HuH-7 (cell line): Measurements from ENCODE around the gene GSTO2.

Experiments used
- DNase-seq: peaks from one replicate; pipeline ENCODE4 v3.0.0; 2011; ENCODE audit warnings: low spot score

The GSTO2 gene

GRCh38 chr10:104253606-104254410, 15.2 kb upstream of the GSTO2 start:
- DNase-seq = no peak

DNA sequence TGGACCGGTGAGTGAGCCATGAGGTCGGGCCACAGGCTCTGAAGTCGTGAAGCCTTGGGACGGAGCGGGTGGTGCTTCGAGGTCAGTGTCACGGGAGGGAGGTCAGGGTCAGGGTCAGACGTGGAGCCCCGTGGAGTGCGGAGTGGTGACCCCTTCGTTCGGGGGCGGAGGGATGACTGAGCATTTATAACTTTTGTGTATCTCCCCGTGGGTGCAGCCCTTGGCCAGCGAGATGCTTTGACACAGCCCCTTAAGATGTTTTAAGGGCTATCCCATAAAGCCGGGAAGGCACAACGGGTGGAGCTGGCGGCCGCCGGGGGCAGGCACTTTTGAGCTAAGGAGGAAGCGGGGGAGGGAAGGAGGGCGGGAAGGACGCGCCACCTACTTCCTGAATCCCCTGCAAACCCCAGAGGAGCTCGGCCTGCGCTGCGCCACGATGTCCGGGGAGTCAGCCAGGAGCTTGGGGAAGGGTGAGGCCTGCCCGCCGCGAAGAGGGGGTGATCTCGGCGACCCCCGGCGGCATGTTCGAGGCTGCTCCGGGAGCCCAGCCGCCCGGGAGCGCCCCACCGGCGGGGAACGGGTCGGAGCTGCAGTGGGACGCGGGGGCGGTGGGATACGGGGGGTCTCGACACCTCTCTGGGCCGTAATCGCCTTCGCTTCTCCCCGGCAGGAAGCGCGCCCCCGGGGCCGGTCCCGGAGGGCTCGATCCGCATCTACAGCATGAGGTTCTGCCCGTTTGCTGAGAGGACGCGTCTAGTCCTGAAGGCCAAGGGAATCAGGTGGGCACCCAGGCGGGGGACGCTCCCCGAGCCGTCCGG, 14.3 kb upstream of the GSTO2 start, which contains the start of gene GSTO1:
Gene GSTO1 (plus strand): TSS at position 400 of the 818 bp plus-strand sequence. CDS start 37 bp downstream, at position 437.
- peak; percentile 69 for DNase-seq

- no peak for DNase-seq
These were observed 13.5 kb upstream of the GSTO2 start for GRCh38 chr10:104255311-104255981.

DNA sequence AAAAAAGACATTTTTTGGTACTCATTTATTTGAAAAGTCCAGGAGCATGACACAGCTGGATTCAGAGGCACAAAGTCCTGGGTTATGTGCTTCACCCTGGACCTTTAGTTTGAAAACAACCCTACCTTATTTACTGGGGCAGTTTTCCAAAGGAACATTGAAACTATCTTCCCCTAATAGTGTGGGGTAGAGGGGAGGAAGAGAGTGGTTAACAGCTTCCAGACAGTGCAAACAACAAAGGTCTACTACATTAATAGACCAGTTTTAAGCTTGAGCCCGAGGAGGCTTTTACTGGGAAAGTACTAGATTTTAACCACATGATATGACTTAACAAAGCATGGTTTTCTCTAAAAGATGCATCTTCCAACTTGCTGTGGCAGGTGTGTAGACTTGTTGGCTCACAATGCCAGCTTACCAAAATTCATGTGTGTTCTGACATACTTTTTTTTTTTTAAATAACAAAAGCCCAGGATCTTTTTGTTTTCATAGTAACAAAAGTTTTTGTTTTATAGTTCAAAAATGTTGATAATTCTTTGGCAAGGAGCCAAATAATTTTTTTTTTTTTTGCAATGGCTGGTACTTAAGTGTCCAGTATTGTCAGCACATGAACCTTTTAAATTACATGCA, 12.5 kb upstream of the GSTO2 start:
- DNase-seq = no peak

DNA sequence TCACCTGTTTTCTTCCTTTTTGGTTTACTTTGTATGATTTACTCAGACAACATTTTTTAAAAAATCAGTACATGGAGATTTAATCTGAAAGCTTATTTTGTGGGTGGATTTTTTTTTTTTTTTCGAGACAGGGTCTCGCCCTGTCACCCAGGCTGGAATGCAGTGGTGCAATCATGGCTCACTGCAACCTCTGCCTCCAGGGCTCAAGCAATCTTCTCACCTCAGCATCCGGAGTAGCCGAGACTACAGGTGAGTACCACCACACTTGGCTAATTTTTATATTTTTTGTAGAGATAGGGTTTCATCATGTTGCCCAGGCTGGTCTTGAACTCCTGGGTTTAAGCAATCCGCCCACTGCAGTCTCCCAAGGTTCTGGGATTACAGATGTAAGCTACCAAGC, 11.7 kb upstream of the GSTO2 start:
- no peak for DNase-seq

GRCh38 chr10:104258209-104258608, 10.8 kb upstream of the GSTO2 start:
- DNase-seq = no peak

DNA sequence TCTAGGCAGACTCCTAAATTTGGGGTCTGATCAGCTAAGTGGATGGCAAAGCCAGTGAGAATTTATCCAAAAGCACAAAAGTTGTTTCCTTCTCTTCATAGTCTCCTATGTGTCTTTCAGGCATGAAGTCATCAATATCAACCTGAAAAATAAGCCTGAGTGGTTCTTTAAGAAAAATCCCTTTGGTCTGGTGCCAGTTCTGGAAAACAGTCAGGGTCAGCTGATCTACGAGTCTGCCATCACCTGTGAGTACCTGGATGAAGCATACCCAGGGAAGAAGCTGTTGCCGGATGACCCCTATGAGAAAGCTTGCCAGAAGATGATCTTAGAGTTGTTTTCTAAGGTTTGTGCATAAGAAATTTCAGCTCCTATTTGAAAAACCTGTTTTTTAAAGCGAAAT, 9.5 kb upstream of the GSTO2 start:
- no peak for DNase-seq

- no peak for DNase-seq
These were observed 8.8 kb upstream of the GSTO2 start for GRCh38 chr10:104259999-104260774.

GRCh38 chr10:104260775-104261115, 8.2 kb upstream of the GSTO2 start:
- no peak for DNase-seq

- DNase-seq = no peak
These were observed 6.9 kb upstream of the GSTO2 start for GRCh38 chr10:104262055-104262454.

- no peak for DNase-seq
These were observed 4.2 kb upstream of the GSTO2 start for GRCh38 chr10:104264783-104265182.

GRCh38 chr10:104267721-104268404, 1.1 kb upstream of the GSTO2 start:
- DNase-seq = no peak

DNA sequence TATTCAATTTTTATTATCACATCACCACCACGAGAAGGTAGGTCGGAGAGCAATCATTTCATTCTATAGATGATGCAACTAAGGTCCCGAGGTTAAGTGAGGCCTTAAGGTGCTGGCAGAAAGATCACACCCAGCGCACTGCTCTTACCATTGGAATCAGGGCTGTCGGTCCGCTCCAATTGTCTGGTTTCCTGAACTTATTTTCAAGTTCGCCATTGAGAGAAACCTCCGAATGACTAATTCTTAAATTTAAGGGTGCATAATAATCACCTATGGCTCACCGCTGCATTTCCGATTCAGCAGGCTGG, 625 bp upstream of the GSTO2 start:
- no peak for DNase-seq

DNA sequence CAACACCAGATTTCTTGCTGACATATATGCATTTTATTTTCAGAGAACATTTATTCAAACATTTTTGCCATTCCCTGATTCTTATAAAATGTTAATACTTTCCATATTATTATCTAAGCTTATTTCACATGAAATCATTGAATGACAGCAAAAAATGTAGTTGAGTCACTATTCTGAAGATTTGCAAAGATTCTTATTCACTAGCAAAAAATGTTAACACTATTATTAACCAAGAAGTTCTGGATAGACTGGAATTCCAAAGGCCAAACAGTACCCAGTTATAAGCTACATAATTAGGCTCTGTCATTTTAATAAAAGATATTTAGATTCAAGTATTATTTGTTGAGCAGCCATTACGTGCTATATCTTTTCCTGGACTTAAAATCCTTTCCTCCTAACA, 4.3 kb downstream of the GSTO2 start:
- no peak for DNase-seq

DNA sequence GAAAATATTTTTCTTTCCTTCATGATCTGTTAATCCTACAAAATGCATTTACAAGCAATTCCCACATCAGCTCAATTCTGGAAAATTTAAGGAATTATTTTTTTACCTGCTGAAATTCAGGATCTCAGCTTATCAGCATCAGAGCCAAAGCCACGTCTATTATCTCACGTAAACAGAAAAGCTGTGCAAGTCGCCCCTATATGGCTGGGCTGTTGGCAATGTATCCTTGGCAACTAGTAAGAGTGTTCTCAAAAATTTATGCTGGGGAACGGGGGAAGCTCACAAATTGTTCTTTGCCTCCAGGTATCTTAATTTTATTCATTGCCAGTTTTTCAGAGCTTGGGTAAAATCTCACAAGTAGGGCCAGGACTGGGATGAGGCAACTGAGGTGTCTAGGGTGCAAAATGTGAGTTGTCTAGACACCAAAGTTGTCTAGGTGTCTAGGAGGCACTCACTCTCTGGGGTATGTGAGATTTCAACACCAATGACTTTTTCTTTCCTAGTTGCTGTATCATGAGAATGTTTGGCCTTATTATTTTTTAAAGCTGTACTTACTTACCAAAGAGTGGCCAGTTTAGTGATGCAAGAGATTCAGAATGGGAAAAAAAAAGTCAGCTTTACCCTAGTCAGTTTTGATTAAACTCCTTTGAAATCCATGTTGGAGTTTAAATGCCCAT, 5.1 kb downstream of the GSTO2 start:
- DNase-seq = no peak

GRCh38 chr10:104274762-104275721, 6.1 kb downstream of the GSTO2 start:
- peak; percentile 78 for DNase-seq

DNA sequence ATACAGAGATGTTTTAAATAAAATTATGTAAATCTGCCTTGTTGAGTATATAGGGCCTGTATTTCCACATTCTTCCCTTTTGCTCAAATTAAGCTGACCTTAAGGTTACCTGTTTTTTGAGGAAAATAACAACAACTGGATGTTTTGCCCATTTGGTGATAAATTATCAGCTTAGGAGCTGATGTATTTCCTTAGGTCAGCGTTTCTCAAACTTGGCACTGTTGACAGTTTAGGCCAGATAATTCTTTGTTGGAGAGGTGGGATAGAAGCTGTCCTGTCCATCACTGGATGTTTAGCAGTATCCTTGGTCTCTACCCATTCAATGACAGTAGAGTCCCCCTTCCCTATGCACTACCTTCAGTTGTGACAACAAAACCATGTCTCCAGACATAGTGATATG, 7.2 kb downstream of the GSTO2 start:
- DNase-seq = no peak

- no peak for DNase-seq
These were observed 8.8 kb downstream of the GSTO2 start for GRCh38 chr10:104277785-104278184.

GRCh38 chr10:104279550-104280259, 10.7 kb downstream of the GSTO2 start:
- DNase-seq = no peak
